A673 (cell line): Measurements from ENCODE around the gene POU2AF1.

Experiments used
- CTCF ChIP-seq: fragments of 300-800, 200-600 bp; sonication (generic); conservative IDR thresholded peaks from 2 replicates; pipeline ENCODE4 v1.5.1; 2017; ENCODE audit warnings: low read depth, mild to moderate bottlenecking, antibody characterized with exemption, low read length, moderate library complexity, mixed read lengths
- EZH2 ChIP-seq: fragments of 200-600 bp; sonication (generic); IDR thresholded peaks from 2 replicates; pipeline ENCODE4 v1.6.1; 2017; ENCODE audit warnings: borderline replicate concordance, low read depth, mild to moderate bottlenecking, mixed read lengths, antibody characterized with exemption, low read length; ENCODE audit not compliant: poor library complexity, severe bottlenecking

DNA sequence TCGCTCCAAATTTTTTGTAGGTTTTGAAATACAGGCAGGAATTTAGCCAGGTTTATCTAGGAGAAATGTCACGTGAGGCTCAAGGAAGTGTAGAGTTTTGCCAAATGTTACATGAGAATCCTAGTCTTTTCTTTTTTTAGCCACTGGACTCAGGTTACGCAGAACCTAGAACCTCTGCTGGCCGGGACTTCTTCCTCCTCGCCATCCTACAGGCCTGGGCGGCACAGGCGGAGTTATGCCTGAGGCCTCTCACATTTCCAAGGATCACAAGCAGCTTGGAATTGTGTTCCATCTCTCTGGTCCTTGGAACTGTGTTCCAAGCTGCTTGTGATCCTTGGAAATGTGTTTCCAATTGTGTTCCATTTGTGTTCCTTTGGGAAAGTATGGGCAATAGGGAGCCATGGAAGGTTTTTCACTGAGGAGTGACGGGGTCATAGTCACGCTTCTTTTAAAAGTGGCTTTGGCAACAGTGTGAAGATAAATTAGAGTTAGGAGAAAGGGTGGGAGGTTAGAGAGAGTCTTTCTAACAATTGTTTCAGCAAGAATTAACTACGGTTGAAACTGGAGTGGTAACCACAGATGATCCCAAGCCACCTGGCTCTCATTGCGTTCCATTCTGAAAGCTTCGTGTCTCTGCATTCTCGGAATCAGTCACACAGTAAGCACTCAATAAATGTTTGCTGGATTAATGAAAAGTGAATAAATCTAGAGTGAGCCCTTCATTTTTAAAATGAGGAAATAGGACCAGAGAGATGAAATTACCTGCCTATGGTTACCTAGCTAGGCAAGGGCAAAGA, 12.5 kb upstream of the POU2AF1 start:
- no peak for TF ChIP-seq CTCF
- no peak for TF ChIP-seq EZH2
